ENCODE data around the gene ZNF182. TPM values are rescaled to one million over a fixed set of nuclear protein-coding genes. Genes with fewer than 3 reads are reported as not detected.

The ZNF182 gene
- 1 to 10 TPM in 3 of 4 donors, under 1 TPM in 1; 0.80 to 3.2 (median 1.4) TPM for total RNA-seq

GRCh38 chrX:48003758-48004457 lies at the start of gene ZNF182:
Gene ZNF182, minus strand, starts transcription at chrX:48003989. Its CDS starts 1,380 bp downstream, at chrX:48002609.
- peaks cover 0 to 18% (median 0%) of the 10 kb centered on the region in 3 donors for H3K4me1 ChIP-seq
- peak within 1 kb of the TSS; percentile 62 to 85 (median 72) for H3K27ac ChIP-seq
- peak; percentile 50 for DNase-seq
- TF ChIP-seq POLR2A (IDR thresholded peaks at IDR 0.05), result peak in 2 of 4 donors; percentile 21 to 63
- TF ChIP-seq CTCF (IDR thresholded peaks at IDR 0.05), result peak in 1 of 6 experiments; percentile 9
- H3K9me3 ChIP-seq, result no peaks in the 10 kb centered on the region
- H3K36me3 ChIP-seq, result no peaks in the 10 kb centered on the region
- H3K27me3 ChIP-seq, result no peaks in the 10 kb centered on the region
- H3K4me3 ChIP-seq, result peak within 1 kb of the TSS; percentile 36 to 72 (median 54)
- intact Hi-C loops (cut with DNase I), result no loop called here
- 0 to 33% methylated on average over 7 to 14 of the region's 34 CpGs for WGBS, 2 donors

- Histone ChIP-seq H3K4me1 (peaks cover 0 to 5% (median 0%) of the 10 kb centered on the region in 3 donors), H3K4me3 (no peak overlapping the region), H3K36me3 (no peaks in the 10 kb centered on the region), H3K27ac (no peak overlapping the region), H3K27me3 (no peaks in the 10 kb centered on the region), H3K9me3 (no peaks in the 10 kb centered on the region)
- 50 to 57% methylated on average over 1 to 4 of the region's 5 CpGs for WGBS, 2 donors
- intact Hi-C loops (cut with DNase I), result no loop called here
- TF ChIP-seq CTCF (IDR thresholded peaks at IDR 0.05) (no peak), POLR2A (IDR thresholded peaks at IDR 0.05) (no peak)
- DNase-seq, result no peak
Measured at GRCh38 chrX:48046846-48047245, 43.1 kb upstream of the ZNF182 start.

GRCh38 chrX:48045410-48046311 lies 41.9 kb upstream of the ZNF182 start:
- H3K27ac ChIP-seq, result peak overlapping the region in 3 of 4 donors; percentile 33 to 60 (median 47)
- DNase-seq, result no peak
- H3K4me1 ChIP-seq, result peaks cover 0 to 5% (median 0%) of the 10 kb centered on the region in 3 donors
- H3K4me3 ChIP-seq, result no peak overlapping the region
- no peaks in the 10 kb centered on the region for H3K36me3 ChIP-seq
- TF ChIP-seq CTCF (IDR thresholded peaks at IDR 0.05) (no peak), POLR2A (IDR thresholded peaks at IDR 0.05) (no peak)
- H3K9me3 ChIP-seq, result no peaks in the 10 kb centered on the region
- WGBS, 2 donors, result 8 to 38% methylated on average over 7 of the region's 8 CpGs
- intact Hi-C loops (cut with DNase I), result no loop called here
- H3K27me3 ChIP-seq, result no peaks in the 10 kb centered on the region

GRCh38 chrX:48043056-48043455 lies 39.3 kb upstream of the ZNF182 start:
- WGBS, 2 donors, result 69 to 82% methylated on average over 4 of the region's 4 CpGs
- intact Hi-C loops (cut with DNase I), result no loop called here
- no peak for DNase-seq

More at GRCh38 chrX:48043056-48043455, 39.3 kb upstream of the ZNF182 start:
- H3K4me1 ChIP-seq, result peaks cover 0 to 5% (median 0%) of the 10 kb centered on the region in 3 donors
- no peak overlapping the region for H3K4me3 ChIP-seq
- H3K9me3 ChIP-seq, result no peaks in the 10 kb centered on the region
- H3K36me3 ChIP-seq, result no peaks in the 10 kb centered on the region
- no peaks in the 10 kb centered on the region for H3K27me3 ChIP-seq
- TF ChIP-seq POLR2A (IDR thresholded peaks at IDR 0.05) (no peak), CTCF (IDR thresholded peaks at IDR 0.05) (no peak)
- no peak overlapping the region for H3K27ac ChIP-seq

Measured in esophagus squamous epithelium (tissue), 5 donors.